Neural cell (in vitro differentiated cells): ENCODE results near the gene PCED1B.

Source experiments
- CTCF ChIP-seq: fragments of 450-650 bp; IDR thresholded peaks from 2 replicates; pipeline ENCODE4 v1.5.1; 2014; ENCODE audit warnings: antibody characterized with exemption, mild to moderate bottlenecking, moderate library complexity; ENCODE audit not compliant: poor library complexity, severe bottlenecking
- EP300 ChIP-seq: fragments of 450-650 bp; conservative IDR thresholded peaks from 2 replicates; pipeline ENCODE4 v1.6.1; 2014; ENCODE audit warnings: antibody characterized with exemption, mild to moderate bottlenecking, moderate library complexity; ENCODE audit not compliant: poor library complexity, severe bottlenecking
- EZH2 ChIP-seq: fragments of 200-600, 300-800 bp; shearing (Covaris generic), sonication (generic); IDR thresholded peaks from 2 replicates; pipeline ENCODE4 v1.6.1; 2014; ENCODE audit warnings: antibody characterized with exemption, low read length, borderline replicate concordance, mild to moderate bottlenecking; ENCODE audit not compliant: insufficient read depth, poor library complexity, severe bottlenecking

DNA sequence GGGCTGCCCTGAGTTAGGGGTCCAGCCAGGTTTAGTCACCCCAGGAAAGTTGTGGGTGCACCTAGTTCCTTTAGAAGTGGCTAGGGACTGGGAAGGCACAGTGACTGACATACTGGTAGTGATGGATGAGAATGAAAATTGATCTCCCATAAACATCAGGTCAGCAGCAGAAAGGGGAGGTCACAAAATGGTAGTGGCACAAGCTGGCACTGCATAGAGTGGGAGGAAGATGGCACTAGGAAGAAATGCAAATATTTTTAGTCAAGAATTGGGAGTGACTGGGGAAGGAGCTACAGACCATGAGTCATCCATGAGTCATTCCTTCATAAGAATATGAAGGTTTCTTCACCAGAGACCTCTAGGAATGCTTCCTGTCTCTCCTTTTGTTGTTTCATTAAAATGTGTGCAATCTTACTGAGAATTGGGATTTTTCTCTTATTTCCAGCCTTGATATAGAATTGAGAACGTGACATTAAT, 198.6 kb downstream of the PCED1B start:
- no peak for TF ChIP-seq EZH2
- no peak for TF ChIP-seq CTCF
- TF ChIP-seq EP300: no peak
